ENCODE data around the gene KIF21A.

The KIF21A gene

DNA sequence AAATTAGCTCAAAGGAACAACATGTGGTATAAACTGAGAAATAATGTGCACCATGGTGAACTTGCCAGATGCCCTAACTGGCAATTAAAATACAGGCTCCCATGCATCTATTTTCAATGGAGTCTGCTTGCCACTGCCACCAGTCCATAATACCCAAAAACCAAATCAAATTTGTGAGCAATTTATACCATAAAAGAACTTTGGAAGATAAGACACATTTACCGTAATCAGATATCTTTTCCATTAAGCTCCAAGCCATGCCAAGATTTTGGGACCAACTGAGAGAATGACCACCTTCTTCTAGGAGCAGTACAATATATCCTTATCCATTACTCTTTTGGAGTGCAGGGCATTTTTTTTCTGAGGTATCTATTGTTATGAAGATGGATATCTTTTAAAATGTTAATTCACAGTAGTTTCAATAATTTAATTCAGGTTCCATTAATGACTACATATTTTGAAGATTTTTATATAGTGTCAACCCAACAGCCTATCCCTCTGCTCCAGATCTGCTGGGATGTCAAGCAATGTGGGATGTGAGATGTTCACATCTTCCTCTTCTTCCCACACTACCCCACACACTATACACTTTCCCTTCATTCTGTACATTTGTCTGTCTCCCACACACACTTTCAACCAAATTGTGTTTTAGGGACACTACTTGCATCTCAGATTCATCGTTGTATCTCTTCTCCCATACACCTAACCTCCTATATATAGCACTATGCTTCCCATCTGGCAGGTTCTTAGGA, 53.3 kb downstream of the KIF21A start:
- DNase-seq: no peak

DNA sequence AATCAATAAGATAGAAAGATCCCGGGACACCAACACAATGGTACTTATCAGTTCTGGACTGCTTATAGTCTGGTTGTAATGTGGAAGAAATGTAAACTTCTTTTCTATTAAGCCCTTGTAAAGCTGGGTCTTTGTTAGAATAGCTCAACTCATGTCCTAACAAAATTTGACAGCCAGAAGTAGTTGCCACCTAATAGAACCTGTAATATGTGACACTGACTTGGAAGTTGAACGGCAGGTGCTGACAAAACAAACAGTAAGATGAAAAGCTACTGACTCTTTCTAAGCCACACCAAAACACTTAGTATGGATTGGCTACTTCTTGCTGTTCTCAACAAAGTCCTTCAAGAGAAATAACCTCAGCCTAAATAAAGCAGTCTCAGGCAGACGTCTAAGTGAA, 56.6 kb downstream of the KIF21A start:
- no peak for DNase-seq

DNA sequence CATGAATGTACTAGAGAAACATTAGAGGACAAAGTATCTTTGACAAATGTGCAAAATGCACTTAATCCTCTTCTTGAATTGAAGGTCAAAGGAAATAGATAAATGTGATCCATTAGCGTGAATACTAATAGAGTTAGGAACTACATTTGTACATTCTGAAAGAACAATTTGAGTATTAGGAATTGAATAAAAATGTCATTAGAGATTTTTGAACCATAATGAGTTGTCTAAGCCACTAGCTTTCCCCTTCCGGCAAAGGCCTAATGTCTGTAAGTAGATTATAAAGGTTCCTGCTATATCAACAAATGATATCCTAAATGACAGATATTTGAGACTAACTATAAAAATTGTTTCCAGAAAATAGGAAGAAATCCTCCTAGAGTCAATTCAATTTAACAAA, 59.8 kb downstream of the KIF21A start:
- DNase-seq: no peak

DNA sequence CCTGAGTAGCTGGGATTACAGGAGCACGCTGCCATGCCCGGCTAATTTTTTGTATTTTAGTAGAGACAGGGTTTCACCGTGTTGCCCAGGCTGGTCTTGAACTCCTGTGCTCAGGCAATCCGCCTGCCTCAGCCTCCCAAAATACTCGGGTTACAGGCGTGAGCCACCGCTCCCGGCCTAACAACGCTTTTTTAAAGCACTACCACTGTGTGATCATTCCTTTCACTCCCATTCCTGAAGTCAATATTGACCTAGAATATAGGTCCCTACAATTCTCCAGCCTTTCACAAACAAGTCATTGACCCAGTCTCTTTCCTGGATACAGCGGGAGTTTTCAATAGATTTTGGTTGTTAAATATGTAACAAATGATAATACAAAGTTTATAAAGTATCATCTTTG, 62.8 kb downstream of the KIF21A start:
- DNase-seq: no peak

DNA sequence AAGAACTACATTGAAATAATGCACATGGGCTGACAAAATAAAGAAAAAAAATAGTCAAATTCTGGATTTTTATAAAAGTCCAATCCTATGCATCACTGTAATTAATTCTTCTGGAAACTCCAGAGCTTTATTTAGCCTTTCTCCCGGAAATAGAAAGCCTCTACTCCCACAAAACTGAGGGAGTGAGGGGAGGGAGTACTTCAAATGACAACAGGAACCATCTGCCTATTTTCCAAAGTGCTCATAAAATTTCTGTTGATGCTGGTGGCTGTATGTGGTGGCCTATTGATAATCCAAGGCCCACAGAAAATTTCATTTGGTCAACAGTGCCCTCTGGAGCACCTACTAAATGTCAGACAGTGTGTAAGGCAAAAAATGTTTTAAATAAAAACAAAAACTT, 64.6 kb downstream of the KIF21A start:
- DNase-seq: no peak

DNA sequence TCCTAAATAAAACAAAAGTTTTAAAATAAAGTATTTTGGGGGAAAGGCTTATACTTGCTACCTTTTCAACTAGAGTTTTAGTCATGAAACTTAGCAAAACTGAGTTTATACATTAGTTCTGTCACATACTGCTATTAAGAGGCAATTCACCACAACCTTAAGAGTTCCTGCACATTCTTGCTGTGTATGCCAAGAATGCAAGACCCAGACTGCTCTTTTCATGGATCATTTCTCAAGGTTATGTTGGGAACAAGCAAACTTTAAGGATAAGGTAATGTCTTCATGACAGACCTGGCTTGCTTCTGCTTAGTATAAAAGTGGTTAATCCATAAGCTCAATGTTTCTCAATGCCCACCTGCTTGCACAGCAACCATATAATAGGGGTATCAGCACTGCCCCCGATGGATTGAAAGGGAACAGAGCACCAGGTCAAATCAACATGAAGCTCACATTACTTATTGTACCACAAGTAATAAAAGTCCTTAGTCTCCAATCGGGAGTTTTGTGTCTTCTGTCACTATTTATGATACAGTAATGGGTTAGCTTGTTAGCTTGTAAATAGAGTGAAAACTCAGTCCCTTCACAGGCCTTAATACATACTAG, 67.6 kb downstream of the KIF21A start:
- DNase-seq: no peak

DNA sequence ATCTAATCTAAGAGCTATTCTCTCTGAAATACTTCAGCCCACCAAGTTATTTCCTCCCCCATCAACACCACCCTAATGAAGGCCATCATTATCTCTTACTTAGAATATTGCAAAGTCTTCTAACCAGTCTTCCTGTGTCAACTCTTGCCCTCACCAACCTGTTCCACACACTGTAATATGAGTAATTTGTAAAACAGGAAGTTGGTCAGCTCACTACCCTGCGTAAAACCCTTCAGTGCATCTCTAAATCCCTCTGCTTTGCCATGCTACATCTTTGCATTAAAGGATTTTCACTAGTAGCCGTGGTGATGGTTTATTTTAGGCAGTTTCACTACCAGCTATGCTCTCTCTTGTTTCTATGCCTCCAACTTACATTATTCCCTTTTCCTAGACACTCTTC, 70.0 kb downstream of the KIF21A start:
- DNase-seq: no peak

DNA sequence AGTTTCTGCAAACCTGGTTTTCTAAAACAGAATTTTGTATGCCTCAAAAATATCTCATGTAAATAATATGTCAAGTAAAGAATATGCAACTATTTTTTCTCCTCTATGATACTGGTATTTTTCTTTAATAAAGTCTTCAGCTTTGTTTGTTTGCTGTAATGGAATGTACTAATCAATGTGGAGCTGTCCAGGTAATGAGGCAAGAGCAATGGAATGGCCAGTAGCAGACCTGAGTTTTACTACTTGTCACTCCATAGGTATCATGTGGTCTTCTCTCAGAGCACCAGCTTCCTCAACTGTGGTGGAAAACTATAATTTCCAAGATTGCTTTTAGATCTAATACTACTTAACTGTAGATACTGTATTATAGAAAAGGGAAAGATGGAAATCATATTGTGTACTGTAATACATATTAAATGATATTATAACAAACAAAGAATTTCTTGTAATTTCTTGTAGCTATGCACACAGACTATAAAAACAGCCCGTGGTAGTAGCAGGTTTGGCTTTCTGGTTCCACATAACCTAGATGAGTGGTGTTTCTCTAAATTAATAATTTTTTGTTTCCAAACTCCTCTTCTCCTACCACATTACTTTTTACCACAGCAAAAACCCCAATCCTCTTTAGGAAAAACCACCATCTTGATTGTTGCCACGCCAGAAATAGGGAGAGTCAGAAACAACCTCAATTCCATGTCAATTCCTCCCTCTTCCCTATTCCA, 70.6 kb downstream of the KIF21A start:
- DNase-seq: no peak

DNA sequence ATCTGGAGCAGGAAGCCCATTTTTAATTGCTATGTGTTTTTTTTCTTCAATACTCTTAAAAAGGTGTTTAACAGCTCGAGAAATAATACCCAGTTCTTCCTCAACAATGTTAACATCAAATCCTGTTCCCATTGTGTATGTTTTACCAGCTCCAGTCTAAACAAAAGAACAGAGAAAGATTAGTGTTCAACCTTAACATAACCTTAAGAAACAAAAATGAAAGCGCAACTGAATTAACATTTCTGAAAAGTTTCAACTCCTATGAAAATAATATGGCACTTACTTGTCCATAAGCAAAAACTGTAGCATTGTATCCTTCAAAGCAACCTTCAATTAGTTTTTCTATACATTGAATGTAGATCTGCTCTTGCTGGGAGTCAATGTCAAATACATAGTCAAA, 73.2 kb downstream of the KIF21A start:
- DNase-seq: no peak

DNA sequence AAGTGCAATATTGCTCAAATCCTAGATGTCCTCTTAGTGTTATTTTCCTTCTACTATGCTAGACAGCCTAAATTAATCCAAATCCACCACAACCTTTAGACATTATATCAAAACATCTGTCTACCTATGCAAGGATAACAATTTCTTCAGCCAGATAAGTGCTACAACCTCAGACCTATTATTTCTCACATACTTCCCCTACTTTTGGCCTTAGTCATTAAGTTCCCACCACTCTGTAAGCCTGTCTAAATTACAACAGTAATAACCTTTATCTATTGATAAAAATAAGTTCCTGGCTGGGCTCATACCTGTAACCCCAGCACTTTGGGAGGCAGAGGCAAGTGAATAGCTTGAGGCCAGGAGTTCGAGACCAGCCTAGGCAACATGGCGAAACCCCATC, 74.0 kb downstream of the KIF21A start:
- no peak for DNase-seq

DNA sequence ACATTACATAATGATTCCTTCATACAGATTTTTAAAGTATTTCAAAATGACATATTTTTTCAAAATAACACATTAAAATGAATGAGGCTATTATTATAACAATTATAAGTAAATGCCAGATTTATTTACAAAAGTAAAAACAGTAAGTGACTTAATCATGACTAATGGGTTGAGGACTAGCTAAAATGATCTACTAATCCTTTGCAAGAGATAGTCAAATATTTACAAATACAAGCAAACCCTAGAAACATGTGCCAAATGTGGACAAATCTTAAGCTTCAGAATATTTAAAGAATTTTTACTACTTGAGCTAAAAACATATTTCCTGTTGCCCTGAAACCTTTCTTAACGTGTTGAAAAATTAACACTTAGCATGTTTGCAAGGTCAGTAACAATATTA, 74.8 kb downstream of the KIF21A start:
- DNase-seq: no peak

DNA sequence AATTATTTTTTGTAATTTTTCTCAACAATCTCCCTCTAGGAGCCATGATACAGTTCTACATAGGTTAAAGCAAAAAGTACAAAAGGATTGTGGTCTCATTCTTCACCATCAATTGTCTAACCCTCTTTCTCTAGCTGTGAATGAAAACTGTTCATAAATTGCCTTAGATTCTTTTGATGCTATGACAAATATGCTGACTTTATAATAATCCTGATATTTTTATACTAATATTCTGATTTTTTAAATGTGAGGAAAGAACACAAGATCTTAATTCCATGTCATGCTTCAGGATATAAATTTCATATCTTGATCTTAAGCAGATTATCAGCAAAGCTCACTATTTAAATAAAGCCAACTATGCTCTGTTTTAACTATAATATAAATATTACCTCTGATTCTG, 75.4 kb downstream of the KIF21A start:
- DNase-seq: no peak

DNA sequence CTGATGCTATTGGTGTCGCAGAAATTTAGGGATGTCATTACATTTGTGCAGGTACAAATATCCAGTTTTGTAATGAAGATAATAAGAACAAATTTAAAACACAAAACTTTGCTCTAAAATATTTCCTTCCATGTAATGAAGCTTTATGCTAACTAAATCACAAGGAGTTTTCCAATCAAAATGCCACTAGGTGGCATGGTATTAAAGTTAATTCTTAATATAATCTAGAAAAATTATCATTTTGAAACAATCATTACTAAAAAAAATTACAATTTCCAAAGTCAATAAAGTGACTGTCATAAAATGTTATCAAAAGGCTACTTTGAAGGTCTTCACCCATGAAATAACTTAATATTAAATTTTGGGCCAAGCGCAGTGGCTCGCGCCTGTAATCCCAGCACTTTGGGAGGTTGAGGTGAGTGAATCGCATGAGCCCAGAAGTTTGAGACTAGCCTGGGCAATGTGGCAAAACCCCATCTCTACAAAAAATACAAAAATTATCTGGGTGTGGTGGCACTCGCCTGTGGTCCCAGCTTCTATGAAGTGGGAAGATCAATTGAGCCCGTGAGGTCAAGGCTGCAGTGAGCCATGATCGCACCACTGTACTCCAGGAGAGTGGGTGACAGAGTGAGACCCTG, 77.4 kb downstream of the KIF21A start:
- no peak for DNase-seq

DNA sequence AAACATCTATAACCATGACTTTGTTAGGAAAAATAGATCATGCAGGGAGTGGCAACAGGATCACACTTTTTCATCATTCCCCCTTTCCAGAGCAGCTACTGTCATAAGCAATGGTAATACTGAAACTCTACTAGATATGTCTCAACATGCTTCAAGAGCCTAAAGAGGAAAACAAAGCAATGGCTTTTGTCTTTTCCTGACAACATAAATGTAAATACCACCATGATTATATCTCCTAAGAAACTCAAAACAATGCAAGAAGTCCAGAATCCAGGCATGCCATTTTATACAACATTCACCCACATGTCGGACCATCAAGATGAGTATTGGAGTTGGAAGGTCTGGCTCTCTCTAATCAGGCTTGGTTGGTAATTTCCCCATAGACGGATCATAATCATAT, 78.7 kb downstream of the KIF21A start:
- no peak for DNase-seq

DNA sequence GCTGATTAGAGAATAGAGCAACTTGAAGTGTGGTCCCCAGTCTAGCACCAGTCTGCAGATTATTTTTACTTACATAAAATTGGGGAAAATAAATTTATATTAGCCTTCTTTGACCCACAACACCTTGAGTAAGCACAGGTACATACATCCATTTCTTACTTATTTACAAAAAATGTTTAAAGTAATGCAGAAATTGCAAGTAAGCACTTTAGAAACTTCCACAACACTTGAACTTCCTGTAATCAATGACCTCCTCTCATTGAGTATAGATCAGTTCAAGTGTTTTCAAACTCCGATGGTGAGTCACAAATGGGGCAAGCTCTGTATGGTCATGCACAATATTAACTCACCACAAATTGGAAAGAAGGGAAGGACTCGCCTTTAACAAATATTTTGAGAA, 83.3 kb downstream of the KIF21A start:
- no peak for DNase-seq

DNA sequence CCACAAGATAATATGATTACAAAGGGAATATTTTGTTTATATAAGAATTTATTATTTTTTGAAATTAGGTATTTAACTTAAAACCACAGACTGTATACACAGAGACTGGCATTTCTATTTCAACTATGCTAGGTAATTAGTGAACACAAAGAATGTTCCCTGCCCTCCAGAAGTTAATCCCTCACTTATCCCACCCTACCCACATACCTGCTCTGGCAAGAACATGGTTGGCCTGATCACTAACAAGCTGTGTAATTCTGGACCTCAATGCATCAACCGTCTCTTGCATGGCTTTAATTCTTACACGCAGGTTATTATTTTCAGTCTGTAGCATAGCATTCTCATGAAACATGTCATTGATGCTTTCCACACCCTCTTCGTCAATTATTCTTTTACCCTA, 85.9 kb downstream of the KIF21A start:
- no peak for DNase-seq

DNA sequence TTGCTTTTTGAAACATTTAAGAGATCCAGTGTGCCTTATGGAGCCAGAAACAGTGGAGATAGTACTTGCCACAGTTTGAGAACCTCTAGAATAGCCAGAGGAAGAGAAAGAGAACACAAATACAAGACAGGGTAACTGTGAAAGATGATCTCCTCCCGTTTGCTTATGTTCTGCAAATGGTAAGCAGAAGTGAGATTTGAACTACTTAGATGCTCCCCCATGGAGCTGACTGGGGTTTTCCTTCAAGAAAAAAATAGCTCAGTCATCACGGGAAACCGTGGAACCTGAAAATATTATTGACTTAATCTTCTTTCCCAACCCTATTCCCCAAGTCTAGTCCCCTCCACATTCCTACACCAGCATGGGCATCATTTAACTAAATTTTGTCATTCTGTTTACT, 87.1 kb downstream of the KIF21A start:
- no peak for DNase-seq

DNA sequence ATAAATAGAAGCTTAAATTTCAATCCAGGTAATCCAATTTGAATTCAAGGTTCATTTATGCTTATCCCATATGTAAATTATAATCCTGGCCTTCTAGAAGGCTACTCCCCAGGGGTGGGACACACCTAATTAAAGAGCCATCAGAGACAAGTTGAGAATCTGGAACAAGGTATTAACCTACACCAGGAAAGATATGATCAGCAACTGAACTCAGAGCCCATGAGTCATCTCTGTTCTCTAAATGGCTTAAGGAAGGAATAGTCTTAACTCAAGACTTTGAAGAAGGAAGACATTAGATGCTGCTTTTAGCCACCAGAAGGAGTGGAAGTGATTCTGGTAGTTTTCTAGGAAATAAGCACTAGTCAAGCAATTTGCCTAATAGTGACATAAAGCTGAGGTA, 88.0 kb downstream of the KIF21A start:
- DNase-seq: no peak

DNA sequence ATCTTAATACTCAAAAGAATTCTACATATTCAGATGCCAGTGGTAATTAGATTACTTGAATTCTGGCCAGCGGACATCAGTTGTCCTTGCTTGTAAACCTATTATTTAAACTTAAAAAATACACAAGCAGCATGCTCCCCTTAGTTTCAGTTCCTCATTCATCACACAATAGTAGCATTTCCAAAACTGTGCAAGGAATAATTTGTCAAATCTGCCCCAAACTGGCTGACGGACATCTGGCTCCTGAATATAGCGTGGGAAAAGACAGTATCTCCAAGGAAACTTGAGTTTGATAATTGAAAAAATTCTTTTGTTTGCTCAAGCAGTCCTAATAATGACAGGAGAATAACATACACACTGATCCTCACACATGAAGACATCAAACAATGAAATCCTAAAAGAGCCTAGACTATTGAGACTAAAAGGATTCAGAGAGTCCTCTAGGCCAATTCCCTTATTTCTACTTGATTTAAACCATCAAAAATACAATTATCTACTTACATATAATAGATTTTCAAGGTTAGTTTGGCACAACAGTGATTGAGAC, 90.4 kb downstream of the KIF21A start:
- no peak for DNase-seq

DNA sequence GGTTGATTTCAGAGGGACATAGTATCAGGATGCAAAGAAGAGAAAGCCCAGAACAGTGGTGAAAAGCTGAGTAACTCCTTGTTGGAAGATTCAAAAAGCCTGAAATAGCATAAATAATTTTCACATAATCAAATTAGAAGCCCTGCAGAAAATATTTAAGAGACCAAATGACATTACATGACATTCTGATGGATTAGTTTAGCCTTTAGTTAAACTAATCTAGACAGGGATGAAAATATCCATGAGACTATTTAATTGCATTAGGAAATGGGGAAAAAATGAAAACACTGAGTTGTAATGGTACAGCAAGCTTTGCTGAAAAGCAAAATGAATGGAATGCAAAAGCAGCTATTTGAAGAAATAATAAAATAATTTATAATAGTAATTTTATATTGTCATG, 91.8 kb downstream of the KIF21A start:
- DNase-seq: no peak

DNA sequence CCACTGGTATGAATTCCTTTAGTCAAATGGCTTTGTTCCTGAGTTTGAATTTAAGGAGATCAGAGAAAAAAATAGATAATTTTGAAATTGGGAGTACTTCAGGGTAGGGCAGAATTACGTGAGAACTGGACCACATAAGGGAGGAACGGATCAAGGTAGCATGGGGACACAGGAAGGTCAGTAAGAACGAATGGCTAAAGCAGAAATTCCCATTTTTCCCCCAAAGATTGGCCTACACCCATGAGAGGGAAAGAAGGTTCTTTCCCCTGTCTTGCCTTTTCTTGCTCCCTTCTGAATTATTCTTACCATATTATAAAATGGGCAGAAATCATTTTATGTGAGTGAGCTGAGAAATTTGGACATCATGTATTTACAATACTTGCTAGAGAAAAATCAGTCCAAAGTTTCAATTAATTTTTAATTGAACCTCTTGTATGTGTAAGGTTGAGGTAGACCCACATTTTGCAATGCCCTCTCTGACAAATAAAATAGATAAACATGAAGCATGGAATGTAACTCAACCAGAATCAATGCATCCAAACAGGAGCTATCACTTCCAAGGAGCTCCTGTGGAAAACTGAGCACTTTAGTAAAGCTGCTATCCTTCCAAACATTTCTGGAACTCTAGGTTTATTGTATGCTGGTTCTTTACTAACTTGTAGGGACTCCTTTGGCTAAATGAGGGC, 93.8 kb downstream of the KIF21A start:
- no peak for DNase-seq

DNA sequence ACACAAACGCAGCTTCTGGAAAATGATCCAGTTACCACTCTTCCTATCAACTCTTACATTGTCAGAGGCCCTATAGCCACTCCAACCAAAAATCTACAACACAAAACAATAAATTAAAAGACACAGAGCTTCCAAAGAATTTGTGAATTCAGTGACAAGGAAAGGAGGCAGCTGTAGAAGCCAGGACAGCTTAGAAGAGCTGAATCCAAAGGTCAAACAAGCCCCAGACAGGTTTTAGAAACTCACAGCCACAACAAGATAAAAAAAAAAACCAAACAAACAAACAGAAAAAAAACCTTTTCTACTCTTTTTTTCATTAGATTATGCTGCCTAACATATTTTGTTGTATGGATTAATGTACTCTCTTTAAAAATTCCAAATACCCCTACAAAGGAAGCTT, 94.4 kb downstream of the KIF21A start:
- DNase-seq: no peak

DNA sequence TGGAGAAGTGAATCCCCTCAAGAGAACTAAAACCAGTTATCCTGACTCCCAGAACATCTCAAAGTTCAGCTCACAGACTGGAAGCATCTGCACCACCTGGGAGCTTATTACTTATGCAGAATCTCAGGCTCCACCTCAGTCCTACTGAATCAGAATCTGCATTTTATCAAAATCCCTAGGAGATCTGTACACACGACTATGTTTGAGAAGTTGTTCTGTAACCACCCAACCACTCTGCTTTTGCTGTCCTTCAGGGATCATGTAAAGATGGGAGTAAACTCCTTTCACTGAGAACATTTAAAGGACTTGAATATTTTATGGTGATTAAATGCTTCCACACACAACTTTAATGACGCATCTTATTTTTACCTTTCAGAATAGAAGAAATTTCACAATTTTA, 98.0 kb downstream of the KIF21A start:
- no peak for DNase-seq
